Naive thymus-derived CD8-positive, alpha-beta T cell (primary cell): Measurements from ENCODE around the gene ARRDC2. TPM values are rescaled to one million over a fixed set of nuclear protein-coding genes. Genes with fewer than 3 reads are reported as not detected.
"Not testable (repeated sequence)": the region's sequence is repeated elsewhere in the genome, so short reads cannot be mapped to it uniquely, and the experiment has no call there.

Source experiments
- ATAC-seq, 2 donors: fragments of 150-1000 bp; cut with Tn5 transposase in 1 of 2; sonication (Bioruptor Pico), chemical (Tn5 transposase) in 1 of 2; 1 replicate in 1 of 2; 2 replicates in 1 of 2; pipeline ENCODE4 v1.10.0; 2021; ENCODE audit warnings: mild to moderate bottlenecking in 2 of 2, moderate library complexity in 2 of 2
- POLR2A ChIA-PET: fragments of 350-600 bp; sonication (Branson Sonifier 250); formaldehyde crosslinking; loops from one replicate; lab custom pipeline; 2021; ENCODE audit warnings: antibody characterized with exemption; lab: Charles Lee
- DNase-seq, 10 donors: peaks; one replicate each; pipeline versions ENCODE4 v3.0.0 to v3.0.0-alpha.2; 2020 to 2022
- H3K27ac Mint-ChIP-seq, 10 donors: one replicate each; pipeline ENCODE4 v1.8.0; 2020 to 2022; ENCODE audit warnings: mild to moderate bottlenecking in 10 of 10, mixed read lengths in 10 of 10, moderate library complexity in 4 of 10, inconsistent platforms in 1 of 10
- H3K27me3 Mint-ChIP-seq, 5 donors: one replicate each; pipeline ENCODE4 v1.8.0; 2021 to 2022; ENCODE audit warnings: mixed read lengths in 5 of 5
- H3K36me3 Mint-ChIP-seq, 3 donors: one replicate each; pipeline ENCODE4 v1.8.0; 2020 to 2022; ENCODE audit warnings: mixed read lengths in 3 of 3, mild to moderate bottlenecking in 2 of 3, inconsistent platforms in 1 of 3
- H3K4me1 Mint-ChIP-seq, 4 donors: one replicate each; pipeline ENCODE4 v1.8.0; 2021 to 2022; ENCODE audit warnings: mixed read lengths in 4 of 4
- H3K4me3 Mint-ChIP-seq, 10 donors: one replicate each; pipeline ENCODE4 v1.8.0; 2020 to 2022; ENCODE audit warnings: mild to moderate bottlenecking in 10 of 10, mixed read lengths in 10 of 10, moderate library complexity in 6 of 10, inconsistent platforms in 1 of 10
- H3K9me3 Mint-ChIP-seq, 9 donors: one replicate each; pipeline ENCODE4 v1.8.0; 2020 to 2022; ENCODE audit warnings: mixed read lengths in 9 of 9, mild to moderate bottlenecking in 3 of 9, inconsistent platforms in 1 of 9, moderate library complexity in 1 of 9
- polyA plus RNA-seq, 3 donors: library from polyadenylated mRNA; unstranded; fragments of 300-500 nt; fragmentation: Illumina TruSeq; gene quantifications; one replicate each; pipeline ENCODE4 v1.2.3, GENCODE V29; 2021
- total RNA-seq, 8 experiments: library from RNA in 2 of 8; stranded (reverse) in 2 of 8; gene quantifications; one replicate each; pipeline ENCODE4 v1.2.3 and lab custom pipeline; 2021 to 2026

ARRDC2 gene
- total and polyA plus RNA-seq, 5 experiments from 2014 or later, result 29.5 to 177 (median 56.4) TPM

- Mint-ChIP-seq H3K36me3 (peaks cover 0 to 1% (median 0%) of the 10 kb centered on the region in 3 donors), H3K27me3 (no peaks in the 10 kb centered on the region), H3K9me3 (no peaks in the 10 kb centered on the region), H3K4me1 (peaks cover 9 to 32% (median 28%) of the 10 kb centered on the region in 4 donors), H3K27ac (peak overlapping the region in 5 of 10 donors; percentile 79 to 100 (median 97)), H3K4me3 (no peak overlapping the region)
- ATAC-seq (no peak), DNase-seq (no peak)
- POLR2A ChIA-PET, result interaction anchor here (0.7 to 4.4 kb wide), 8 partner anchors 26 to 202 kb away, joined by 3 to 37 read pairs (median 4); partner anchors contain the start of genes CCDC124 and RPL18A
These were observed 9.8 kb upstream of the ARRDC2 start for GRCh38 chr19:17997969-17998826.

- Mint-ChIP-seq H3K36me3 (peaks cover 0 to 3% (median 0%) of the 10 kb centered on the region in 3 donors), H3K27ac (peak overlapping the region; percentile 89 to 100 (median 99)), H3K4me1 (peaks cover 9 to 35% (median 29%) of the 10 kb centered on the region in 4 donors), H3K27me3 (no peaks in the 10 kb centered on the region), H3K4me3 (peak overlapping the region in 8 of 10 donors; percentile 23 to 82 (median 51)), H3K9me3 (no peaks in the 10 kb centered on the region)
- ATAC-seq (no peak), DNase-seq (no peak)
- POLR2A ChIA-PET, result interaction anchor here (0.7 to 4.4 kb wide), 4 partner anchors 35 to 140 kb away, joined by 3 to 37 read pairs (median 6); partner anchors contain the start of genes CCDC124 and RPL18A
These were observed 9.2 kb upstream of the ARRDC2 start for GRCh38 chr19:17998827-17999150.

GRCh38 chr19:17999684-18000479, 8.1 kb upstream of the ARRDC2 start:
- ATAC-seq (no peak), DNase-seq (peak in 1 of 10 donors; percentile 61)
- no peaks in the 10 kb centered on the region for H3K27me3 Mint-ChIP-seq
- H3K36me3 Mint-ChIP-seq, result peaks cover 0 to 5% (median 0%) of the 10 kb centered on the region in 3 donors
- POLR2A ChIA-PET, result interaction anchor here (0.6 to 4.1 kb wide), 26 partner anchors 8 to 305 kb away, joined by 3 to 41 read pairs (median 10); partner anchors contain the start of genes ARRDC2, CCDC124, IL12RB1 and JUND
- H3K4me1 Mint-ChIP-seq, result peaks cover 9 to 36% (median 29%) of the 10 kb centered on the region in 4 donors
- H3K9me3 Mint-ChIP-seq, result no peaks in the 10 kb centered on the region
- peak overlapping the region; percentile 81 to 96 (median 86) for H3K4me3 Mint-ChIP-seq
- peak overlapping the region; percentile 97 to 100 (median 99) for H3K27ac Mint-ChIP-seq

- H3K9me3 Mint-ChIP-seq, result no peaks in the 10 kb centered on the region
- peak overlapping the region; percentile 81 to 96 (median 86) for H3K4me3 Mint-ChIP-seq
- POLR2A ChIA-PET, result interaction anchor here (0.8 to 4.1 kb wide), 28 partner anchors 8 to 477 kb away, joined by 3 to 41 read pairs (median 10); partner anchors contain the start of genes ARRDC2, CCDC124, IL12RB1 and JAK3
- H3K27ac Mint-ChIP-seq, result peak overlapping the region; percentile 97 to 100 (median 99)
- H3K27me3 Mint-ChIP-seq, result no peaks in the 10 kb centered on the region
- DNase-seq (no peak), ATAC-seq (peak; percentile 0 to 2)
- H3K36me3 Mint-ChIP-seq, result peaks cover 0 to 7% (median 0%) of the 10 kb centered on the region in 3 donors
- peaks cover 9 to 38% (median 29%) of the 10 kb centered on the region in 4 donors for H3K4me1 Mint-ChIP-seq
These were observed 7.5 kb upstream of the ARRDC2 start for GRCh38 chr19:18000480-18000914.

GRCh38 chr19:18000915-18001776, 6.8 kb upstream of the ARRDC2 start:
- Mint-ChIP-seq H3K9me3 (no peaks in the 10 kb centered on the region), H3K27ac (peak overlapping the region; percentile 97 to 100 (median 99)), H3K27me3 (no peaks in the 10 kb centered on the region), H3K36me3 (peaks cover 0 to 7% (median 0%) of the 10 kb centered on the region in 3 donors), H3K4me1 (peaks cover 9 to 38% (median 29%) of the 10 kb centered on the region in 4 donors), H3K4me3 (peak overlapping the region; percentile 86 to 96 (median 92))
- DNase-seq (peak; percentile 89 to 98 (median 96)), ATAC-seq (peak; percentile 83)
- POLR2A ChIA-PET, result interaction anchor here (0.6 to 4.1 kb wide), 29 partner anchors 7 to 478 kb away, joined by 3 to 41 read pairs (median 11); partner anchors contain the start of genes ARRDC2, CCDC124, IL12RB1 and JAK3

GRCh38 chr19:18001777-18002345, 6.1 kb upstream of the ARRDC2 start:
- Mint-ChIP-seq H3K4me1 (peaks cover 9 to 39% (median 31%) of the 10 kb centered on the region in 4 donors), H3K4me3 (peak overlapping the region; percentile 86 to 95 (median 92))
- POLR2A ChIA-PET, result interaction anchor here (0.6 to 4.1 kb wide), 20 partner anchors 9 to 453 kb away, joined by 3 to 41 read pairs (median 10); partner anchors contain the start of genes CCDC124, IL12RB1, JAK3 and JUND

GRCh38 chr19:18002347-18002850, 5.6 kb upstream of the ARRDC2 start:
- peak overlapping the region; percentile 53 to 99 (median 95) for H3K27ac Mint-ChIP-seq
- H3K4me3 Mint-ChIP-seq, result peak overlapping the region; percentile 86 to 95 (median 92)
- peak in 1 of 10 donors; percentile 59 for DNase-seq
- peaks cover 14 to 41% (median 31%) of the 10 kb centered on the region in 4 donors for H3K4me1 Mint-ChIP-seq
- POLR2A ChIA-PET, result interaction anchor here (0.6 to 4.1 kb wide), 13 partner anchors 8 to 279 kb away, joined by 3 to 41 read pairs (median 10); partner anchors contain the start of genes CCDC124, IL12RB1 and JUND
- ATAC-seq, result no peak
- peaks cover 0 to 3% (median 0%) of the 10 kb centered on the region in 9 donors for H3K9me3 Mint-ChIP-seq
- H3K36me3 Mint-ChIP-seq, result peaks cover 0 to 11% (median 0%) of the 10 kb centered on the region in 3 donors
- H3K27me3 Mint-ChIP-seq, result no peaks in the 10 kb centered on the region

More at GRCh38 chr19:18001777-18002345, 6.1 kb upstream of the ARRDC2 start:
- ATAC-seq (peak in 1 of 2 donors; percentile 5), DNase-seq (peak in 1 of 10 donors; percentile 57)
- no peaks in the 10 kb centered on the region for H3K27me3 Mint-ChIP-seq
- H3K36me3 Mint-ChIP-seq, result peaks cover 0 to 9% (median 0%) of the 10 kb centered on the region in 3 donors
- H3K27ac Mint-ChIP-seq, result peak overlapping the region; percentile 84 to 99 (median 96)
- H3K9me3 Mint-ChIP-seq, result peaks cover 0 to 1% (median 0%) of the 10 kb centered on the region in 9 donors

- not testable (repeated sequence) for DNase-seq, H3K27ac Mint-ChIP-seq, ATAC-seq, H3K9me3 Mint-ChIP-seq, H3K4me3 Mint-ChIP-seq, H3K27me3 Mint-ChIP-seq
- Mint-ChIP-seq H3K4me1 (peaks cover 15 to 50% (median 35%) of the 10 kb centered on the region in 4 donors), H3K36me3 (peaks cover 0 to 20% (median 3%) of the 10 kb centered on the region in 3 donors)
- POLR2A ChIA-PET, result interaction anchor here (5.7 to 14.4 kb wide), 2 partner anchors 38 to 53 kb away, joined by 153 to 267 read pairs; no protein-coding TSS in a partner anchor
These were observed 2.2 kb upstream of the ARRDC2 start for GRCh38 chr19:18005750-18006149.

GRCh38 chr19:18007044-18007916, 690 bp upstream of the ARRDC2 start:
- Mint-ChIP-seq H3K4me3 (peak overlapping the region; percentile 84 to 98 (median 93)), H3K4me1 (peaks cover 13 to 52% (median 34%) of the 10 kb centered on the region in 4 donors), H3K27ac (peak overlapping the region; percentile 68 to 99 (median 96)), H3K9me3 (peaks cover 0 to 3% (median 0%) of the 10 kb centered on the region in 9 donors), H3K36me3 (peaks cover 0 to 34% (median 5%) of the 10 kb centered on the region in 3 donors), H3K27me3 (no peaks in the 10 kb centered on the region)
- DNase-seq (peak; percentile 67 to 87 (median 82)), ATAC-seq (peak; percentile 60 to 61)
- POLR2A ChIA-PET, result interaction anchor here (0.6 to 14.4 kb wide), 24 partner anchors 9 to 504 kb away, joined by 3 to 267 read pairs (median 6); partner anchors contain the start of genes CCDC124, IL12RB1, JUND and MAST3
